Measurements from ENCODE around the gene CDH11.

The CDH11 gene

GRCh38 chr16:64973171-64973570, 148.7 kb downstream of the CDH11 start:
- no peak for DNase-seq

- no peak for DNase-seq
Observed at GRCh38 chr16:64971171-64971570, 150.7 kb downstream of the CDH11 start.

GRCh38 chr16:64969221-64969620, 152.6 kb downstream of the CDH11 start:
- no peak for DNase-seq

- DNase-seq, result no peak
Observed at GRCh38 chr16:64968539-64968938, 153.3 kb downstream of the CDH11 start.

- DNase-seq, result no peak
Observed at GRCh38 chr16:64964126-64964540, 157.7 kb downstream of the CDH11 start.

GRCh38 chr16:64962786-64963185, 159.1 kb downstream of the CDH11 start:
- no peak for DNase-seq

- DNase-seq, result no peak
Observed at GRCh38 chr16:64957246-64957645, 164.6 kb downstream of the CDH11 start.

- DNase-seq, result no peak
Observed at GRCh38 chr16:64952177-64952576, 169.7 kb downstream of the CDH11 start.

- DNase-seq, result no peak
Observed at GRCh38 chr16:64951193-64951592, 170.7 kb downstream of the CDH11 start.

GRCh38 chr16:64950731-64951130, 171.1 kb downstream of the CDH11 start:
- no peak for DNase-seq

GRCh38 chr16:64950262-64950661, 171.6 kb downstream of the CDH11 start:
- no peak for DNase-seq

- no peak for DNase-seq
Observed at GRCh38 chr16:64948056-64948455, 173.8 kb downstream of the CDH11 start.

- DNase-seq, result no peak
Observed at GRCh38 chr16:64947651-64948050, 174.2 kb downstream of the CDH11 start.

- no peak for DNase-seq
Observed at GRCh38 chr16:64933885-64934284, 188.0 kb downstream of the CDH11 start.

- no peak for DNase-seq
Observed at GRCh38 chr16:64926476-64926875, 195.4 kb downstream of the CDH11 start.

GRCh38 chr16:64925166-64925565, 196.7 kb downstream of the CDH11 start:
- DNase-seq, result no peak

GRCh38 chr16:64924086-64924485, 197.8 kb downstream of the CDH11 start:
- DNase-seq, result no peak

GRCh38 chr16:64919929-64920607, 201.8 kb downstream of the CDH11 start:
- no peak for DNase-seq

- no peak for DNase-seq
Observed at GRCh38 chr16:64919141-64919540, 202.7 kb downstream of the CDH11 start.

- DNase-seq, result no peak
Observed at GRCh38 chr16:64916051-64916450, 205.8 kb downstream of the CDH11 start.

GRCh38 chr16:64910356-64910755, 211.5 kb downstream of the CDH11 start:
- no peak for DNase-seq

GRCh38 chr16:64907844-64908243, 214.0 kb downstream of the CDH11 start:
- DNase-seq, result no peak

- no peak for DNase-seq
Observed at GRCh38 chr16:64903770-64904169, 218.1 kb downstream of the CDH11 start.

GRCh38 chr16:64900517-64900916, 221.3 kb downstream of the CDH11 start:
- DNase-seq, result no peak

- DNase-seq, result no peak
Observed at GRCh38 chr16:64900019-64900418, 221.8 kb downstream of the CDH11 start.

Measured in NCI-H1105 treated with DMSO at 0.1 percent for 48 hours (cell line).